Measurements from ENCODE around the gene RPTOR.
A peak's percentile ranks its signal among the peaks of the same experiment; 100 is the strongest.

RPTOR gene

GRCh38 chr17:80957461-80957941 lies 412.9 kb downstream of the RPTOR start:
- no peak for DNase-seq

GRCh38 chr17:80959330-80960036 lies 414.8 kb downstream of the RPTOR start:
- DNase-seq: no peak

GRCh38 chr17:80960037-80960796 lies 415.6 kb downstream of the RPTOR start:
- DNase-seq: no peak

- DNase-seq: no peak
Observed at GRCh38 chr17:80960797-80961452, 416.3 kb downstream of the RPTOR start.

- no peak for DNase-seq
Observed at GRCh38 chr17:80961541-80962330, 417.1 kb downstream of the RPTOR start.

- no peak for DNase-seq
Observed at GRCh38 chr17:80962356-80963329, 418.0 kb downstream of the RPTOR start.

GRCh38 chr17:80963812-80964543 lies 419.3 kb downstream of the RPTOR start:
- DNase-seq: no peak

GRCh38 chr17:80964544-80964856 lies 419.9 kb downstream of the RPTOR start:
- DNase-seq: no peak

GRCh38 chr17:80964859-80965580 lies 420.4 kb downstream of the RPTOR start:
- DNase-seq: no peak

- DNase-seq: no peak
Observed at GRCh38 chr17:80965606-80966005, 421.0 kb downstream of the RPTOR start.

- DNase-seq: no peak
Observed at GRCh38 chr17:80967404-80967872, 422.8 kb downstream of the RPTOR start.

GRCh38 chr17:80968602-80969029 lies 424.0 kb downstream of the RPTOR start:
- DNase-seq: no peak

- DNase-seq: peak; percentile 20
Observed at GRCh38 chr17:80969030-80969673, 424.5 kb downstream of the RPTOR start.

GRCh38 chr17:80969674-80970043 lies 425.0 kb downstream of the RPTOR start:
- DNase-seq: no peak

GRCh38 chr17:80970044-80970761 lies 425.6 kb downstream of the RPTOR start:
- peak; percentile 57 for DNase-seq

- DNase-seq: no peak
Observed at GRCh38 chr17:80970762-80971703, 426.4 kb downstream of the RPTOR start.

- no peak for DNase-seq
Observed at GRCh38 chr17:80971704-80972304, 427.2 kb downstream of the RPTOR start.

Measured in hematopoietic multipotent progenitor cell treated with erythropoietin and hydrocortisone succinate and interleukin-3 and kit ligand, for 6 days (in vitro differentiated cells).